SKM-1 treated with dmso at 0.1 percent for 144 hours (cell line): ENCODE measurements around the gene WNT3.

Experiments
- DNase-seq: peaks from one replicate; lab custom pipeline; 2025; ENCODE audit not compliant: unreplicated experiment; lab: John Stamatoyannopoulos, UW

WNT3 gene

GRCh38 chr17:46789610-46790009 lies 28.9 kb downstream of the WNT3 start:
- no peak for DNase-seq

GRCh38 chr17:46788796-46789195 lies 29.7 kb downstream of the WNT3 start:
- DNase-seq, result no peak

- no peak for DNase-seq
Observed at GRCh38 chr17:46788300-46788699, 30.2 kb downstream of the WNT3 start.

GRCh38 chr17:46787478-46787877 lies 31.0 kb downstream of the WNT3 start:
- no peak for DNase-seq

GRCh38 chr17:46785696-46786095 lies 32.8 kb downstream of the WNT3 start:
- no peak for DNase-seq

GRCh38 chr17:46783031-46783593 lies 35.4 kb downstream of the WNT3 start:
- no peak for DNase-seq

GRCh38 chr17:46782250-46782953 lies 36.1 kb downstream of the WNT3 start:
- no peak for DNase-seq

GRCh38 chr17:46780003-46780373 lies 38.5 kb downstream of the WNT3 start:
- no peak for DNase-seq

- DNase-seq, result no peak
Observed at GRCh38 chr17:46777943-46778915, 40.3 kb downstream of the WNT3 start.

GRCh38 chr17:46776298-46777005 lies 42.0 kb downstream of the WNT3 start:
- DNase-seq, result no peak

GRCh38 chr17:46774108-46774737 lies 44.3 kb downstream of the WNT3 start:
- DNase-seq, result no peak

GRCh38 chr17:46773676-46774075 lies 44.8 kb downstream of the WNT3 start:
- no peak for DNase-seq

- no peak for DNase-seq
Observed at GRCh38 chr17:46773221-46773605, 45.3 kb downstream of the WNT3 start.

- no peak for DNase-seq
Observed at GRCh38 chr17:46772475-46773220, 45.8 kb downstream of the WNT3 start.

- DNase-seq, result no peak
Observed at GRCh38 chr17:46771561-46772474, 46.7 kb downstream of the WNT3 start.

- DNase-seq, result no peak
Observed at GRCh38 chr17:46770818-46771560, 47.5 kb downstream of the WNT3 start.

GRCh38 chr17:46770439-46770817 lies 48.1 kb downstream of the WNT3 start:
- no peak for DNase-seq
